HepG2 (cell line): ENCODE results near the gene TUBA4A. TPM values are rescaled to one million over a fixed set of nuclear protein-coding genes. Genes with fewer than 3 reads are reported as not detected.
A peak's percentile ranks its signal among the peaks of the same experiment; 100 is the strongest.

Experiments used
- ATAC-seq: fragments of 200-7000 bp; cut with Tn5 transposase; 3 replicates; pipeline ENCODE4 v1.9.1; 2020; ENCODE audit warnings: mild to moderate bottlenecking, moderate library complexity
- BruUV-seq: library from RNA; stranded (reverse); fragments of 400-500 nt; replicated peaks from 2 replicates; lab custom pipeline; 2021; lab: Mats Ljungman, UMichigan
- CTCF ChIA-PET: fragments of 300-600 bp; formaldehyde crosslinking; extraction: SDS; loops from one replicate; lab custom pipeline; 2021; ENCODE audit warnings: low total read pairs, inconsistent platforms, low intra/inter-chr PET ratio; lab: Yijun Ruan, JAX
- POLR2A ChIA-PET: fragments of 350-600 bp; sonication (Branson Sonifier 250); formaldehyde crosslinking; loops from one replicate; lab custom pipeline; 2020; ENCODE audit warnings: antibody characterized with exemption, inconsistent platforms; lab: Yijun Ruan, JAX
- DNase-seq: peaks from one replicate; pipeline ENCODE4 v3.0.0-alpha.2; 2015; ENCODE audit warnings: low spot score
- FAIRE-seq: peaks from 3 replicates; lab custom pipeline; 2011; peaks lifted over from hg19 to GRCh38; lab: Jason Lieb, UNC
- H2AFZ ChIP-seq: one replicate; pipeline ENCODE4 v1.6.1; 2011; ENCODE audit warnings: low read length, inconsistent platforms
- H3K27ac ChIP-seq: fragments of 300-600 bp; 3 replicates; pipeline ENCODE4 v1.8.0; 2011; ENCODE audit warnings: mixed run types, mild to moderate bottlenecking, mixed read lengths, low read length, inconsistent platforms; ENCODE audit not compliant: insufficient read depth; ENCODE audit errors: extremely low read length
- H3K27me3 ChIP-seq, 2 experiments: fragments of 200-600 bp in 1 of 2; 2 replicates in 1 of 2; 3 replicates in 1 of 2; pipeline versions ENCODE4 v1.6.0 to v1.8.0; 2011; ENCODE audit warnings: low read length in 2 of 2, mild to moderate bottlenecking in 2 of 2, moderate library complexity in 2 of 2, inconsistent platforms in 1 of 2; ENCODE audit not compliant: insufficient read depth in 2 of 2, control insufficient read depth in 1 of 2
- H3K36me3 ChIP-seq, 2 experiments: fragments of 200-600 bp in 1 of 2; replicated peaks in 1 of 2; 2 replicates in 1 of 2; 3 replicates in 1 of 2; pipeline versions ENCODE4 v1.5.1 to v1.8.0; 2011; ENCODE audit warnings: low read length in 2 of 2, inconsistent platforms in 1 of 2; ENCODE audit not compliant: insufficient read depth in 2 of 2, control insufficient read depth in 1 of 2
- H3K4me1 ChIP-seq: 2 replicates; pipeline ENCODE4 v1.5.1; 2012; ENCODE audit warnings: low read length, inconsistent platforms; ENCODE audit not compliant: insufficient read depth
- H3K4me2 ChIP-seq: 2 replicates; pipeline ENCODE4 v1.6.0; 2011; ENCODE audit warnings: low read depth, low read length, inconsistent platforms
- H3K4me3 ChIP-seq, 3 experiments: fragments of 200-600 bp in 1 of 3; sonication (generic), shearing (Covaris generic) in 1 of 3; replicated peaks in 1 of 3; 2 replicates each; pipeline ENCODE4 v1.5.1; 2011 to 2016; ENCODE audit warnings: low read length in 3 of 3, inconsistent platforms in 2 of 3, low read depth in 2 of 3, mild to moderate bottlenecking in 2 of 3, control low read depth in 1 of 3, mixed read lengths in 1 of 3; ENCODE audit not compliant: insufficient read depth in 1 of 3
- H3K79me2 ChIP-seq: one replicate; pipeline ENCODE4 v1.6.1; 2011; ENCODE audit warnings: low read length, inconsistent platforms; ENCODE audit not compliant: insufficient read depth
- H3K9ac ChIP-seq: 2 replicates; pipeline ENCODE4 v1.6.0; 2011; ENCODE audit warnings: mild to moderate bottlenecking, low read depth, low read length, inconsistent platforms; ENCODE audit not compliant: insufficient read depth
- H3K9me3 ChIP-seq: 2 replicates; pipeline ENCODE4 v1.5.1; 2012; ENCODE audit warnings: mild to moderate bottlenecking, low read length
- H4K20me1 ChIP-seq: 2 replicates; pipeline ENCODE4 v1.6.0; 2011; ENCODE audit warnings: inconsistent platforms, mild to moderate bottlenecking, low read length, moderate library complexity; ENCODE audit not compliant: insufficient read depth
- AFF4 ChIP-seq: sonication (generic); formaldehyde crosslinking; IDR thresholded peaks from 2 replicates; pipeline ENCODE4 v1.4.0; 2020; ENCODE audit warnings: missing genetic modification reagents
- AGO2 ChIP-seq: fragments of 200-400 bp; formaldehyde crosslinking; optimal IDR thresholded peaks from 2 replicates; pipeline ENCODE3; 2017; ENCODE audit warnings: mild to moderate bottlenecking, low read depth, low read length, moderate library complexity
- CENPT ChIP-seq: sonication (generic); formaldehyde crosslinking; IDR thresholded peaks from 2 replicates; pipeline ENCODE4 v1.8.0; 2022; ENCODE audit warnings: low read depth, mild to moderate bottlenecking, moderate library complexity, missing genetic modification reagents
- ELF1 ChIP-seq: sonication (generic); formaldehyde crosslinking; IDR thresholded peaks from 2 replicates; pipeline ENCODE4 v1.4.0; 2020; ENCODE audit warnings: missing genetic modification reagents
- FOSL1 ChIP-seq: sonication (generic); formaldehyde crosslinking; IDR thresholded peaks from 2 replicates; pipeline ENCODE4 v1.9.0; 2021; ENCODE audit warnings: missing genetic modification reagents, borderline replicate concordance
- SIN3A ChIP-seq: IDR thresholded peaks from 2 replicates; pipeline ENCODE4 v1.6.1; 2011; ENCODE audit warnings: low read depth, mild to moderate bottlenecking, control low read depth, low read length, borderline replicate concordance
- ZNF20 ChIP-seq: sonication (generic); formaldehyde crosslinking; IDR thresholded peaks from 2 replicates; pipeline ENCODE4 v1.4.0; 2020; ENCODE audit warnings: mild to moderate bottlenecking, moderate library complexity, missing genetic modification reagents
- ZNF746 ChIP-seq: sonication (generic); formaldehyde crosslinking; IDR thresholded peaks from 2 replicates; pipeline ENCODE4 v1.8.0; 2022; ENCODE audit warnings: mild to moderate bottlenecking, missing genetic modification reagents
- ZNF879 ChIP-seq: sonication (generic); formaldehyde crosslinking; IDR thresholded peaks from 2 replicates; pipeline ENCODE4 v1.8.1; 2023; ENCODE audit warnings: missing genetic modification reagents
- WGBS: methylation state at CpG from one replicate; pipeline ENCODE4 v1.1.6; 2017; ENCODE audit warnings: low lambda C conversion rate; 5-methylcytosine and 5-hydroxymethylcytosine counted together
- in situ Hi-C: cut with HindIII; loops from 2 replicates; pipeline ENCODE4 v1.10.0; 2017; ENCODE audit warnings: low pct_unique_long_range_greater_than_20kb; ENCODE audit not compliant: extremely low pct_ligation_motif_present
- intact Hi-C: fragments of 100-400 bp; cut with micrococcal nuclease; formaldehyde crosslinking; loops from one replicate; pipeline ENCODE4 v1.10.0; 2022; ENCODE audit not compliant: unreplicated experiment
- polyA plus RNA-seq, 8 experiments: library from polyadenylated mRNA; depleted of rRNA in 3 of 8; stranded (reverse) in 7 of 8; unstranded in 1 of 8; fragments of >200 nt; fragmentation: Illumina TruSeq in 4 of 8; extraction: Trizol in 4 of 8; gene quantifications; 2 replicates each; pipeline versions ENCODE4 v1.2.1 to v1.2.3, GENCODE V29; 2011 to 2016; ENCODE audit warnings: low read depth in 4 of 8, missing spikeins in 1 of 8, mixed read lengths in 1 of 8; ENCODE audit not compliant: insufficient read depth in 1 of 8
- total RNA-seq, 5 experiments: library from RNA; depleted of rRNA; stranded (reverse); fragments of >200 nt; fragmentation: Illumina TruSeq; extraction: Trizol; gene quantifications; 2 replicates each; pipeline ENCODE4 v1.2.3, GENCODE V29; 2016; ENCODE audit warnings: low read depth in 1 of 5
- TF ChIP-seq, protein P1 (sequence below): sonication (generic); formaldehyde crosslinking; IDR thresholded peaks from 2 replicates; pipeline ENCODE4 v1.8.0; 2022; ENCODE audit warnings: mild to moderate bottlenecking, missing genetic modification reagents, borderline replicate concordance
- TF ChIP-seq, protein P2 (sequence below): sonication (generic); formaldehyde crosslinking; IDR thresholded peaks from 2 replicates; pipeline ENCODE4 v1.4.0; 2020; ENCODE audit warnings: mild to moderate bottlenecking, missing genetic modification reagents
- TF ChIP-seq, protein P3 (sequence below): sonication (generic); formaldehyde crosslinking; IDR thresholded peaks from 2 replicates; pipeline ENCODE4 v1.5.0; 2020; ENCODE audit warnings: missing genetic modification reagents

TUBA4A gene
- total and polyA plus RNA-seq, 2 of the 13 experiments (the other 11 are each of a cell fraction or from before 2014, with no cell fraction given): 1.3 to 12.7 TPM

GRCh38 chr2:219249203-219249980 is 4.3 kb downstream of the TUBA4A start:
- Histone ChIP-seq H2AFZ (no peak overlapping the region), H3K9ac (peak overlapping the region; percentile 80), H3K79me2 (peaks cover 14% of the 10 kb centered on the region), H4K20me1 (no peaks in the 10 kb centered on the region), H3K36me3 (peaks cover 1 to 13% of the 10 kb centered on the region in 2 experiments; a peak in 4 of 5 replicates), H3K9me3 (no peaks in the 10 kb centered on the region), H3K4me1 (peaks cover 82% of the 10 kb centered on the region), H3K4me3 (peak overlapping the region; percentile 24 to 61 (median 25)), H3K27me3 (peaks cover 0 to 11% of the 10 kb centered on the region in 2 experiments; a peak in 3 of 5 replicates), H3K4me2 (peak overlapping the region; percentile 94), H3K27ac (peak overlapping the region; percentile 91)
- CTCF ChIA-PET: interaction anchor here (1.6 kb wide), 1 partner anchor 45 kb away, joined by 5 read pairs; no protein-coding TSS in a partner anchor
- WGBS: 2% methylated on average over 6 of the region's 7 CpGs
- intact Hi-C loops (loop anchor here (1.0 to 2.0 kb wide), 2 partner anchors 30 to 45 kb away; partner anchors contain the start of gene DNAJB2), in situ Hi-C loops (no loop called here)
- POLR2A ChIA-PET: interaction anchor here (0.6 to 5.7 kb wide), 34 partner anchors 9 to 467 kb away, joined by 3 to 73 read pairs (median 5); partner anchors contain the start of genes ABCB6, ANKZF1, ATG9A and CNPPD1
- BruUV-seq: no TSS peak
- DNase-seq: peak; percentile 96
- peak; percentile 85 for ATAC-seq
- peak; percentile 100 for FAIRE-seq
- no peak; the same call in 1 of the 2 replicates for TF ChIP-seq AFF4 (CRISPR knock-in tag)
- no peak for TF ChIP-seq CENPT (CRISPR knock-in tag)
- no peak for TF ChIP-seq ZNF20
- TF ChIP-seq, protein P1, sequence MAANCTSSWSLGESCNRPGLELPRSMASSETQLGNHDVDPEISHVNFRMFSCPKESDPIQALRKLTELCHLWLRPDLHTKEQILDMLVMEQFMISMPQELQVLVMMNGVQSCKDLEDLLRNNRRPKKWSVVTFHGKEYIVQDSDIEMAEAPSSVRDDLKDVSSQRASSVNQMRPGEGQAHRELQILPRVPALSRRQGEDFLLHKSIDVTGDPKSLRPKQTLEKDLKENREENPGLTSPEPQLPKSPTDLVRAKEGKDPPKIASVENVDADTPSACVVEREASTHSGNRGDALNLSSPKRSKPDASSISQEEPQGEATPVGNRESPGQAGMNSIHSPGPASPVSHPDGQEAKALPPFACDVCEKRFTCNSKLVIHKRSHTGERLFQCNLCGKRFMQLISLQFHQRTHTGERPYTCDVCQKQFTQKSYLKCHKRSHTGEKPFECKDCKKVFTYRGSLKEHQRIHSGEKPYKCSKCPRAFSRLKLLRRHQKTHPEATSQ (CRISPR knock-in tag): 0 out of 2 replicates have a peak, but pooled peaks have one; percentile 34
- TF ChIP-seq, protein P2, sequence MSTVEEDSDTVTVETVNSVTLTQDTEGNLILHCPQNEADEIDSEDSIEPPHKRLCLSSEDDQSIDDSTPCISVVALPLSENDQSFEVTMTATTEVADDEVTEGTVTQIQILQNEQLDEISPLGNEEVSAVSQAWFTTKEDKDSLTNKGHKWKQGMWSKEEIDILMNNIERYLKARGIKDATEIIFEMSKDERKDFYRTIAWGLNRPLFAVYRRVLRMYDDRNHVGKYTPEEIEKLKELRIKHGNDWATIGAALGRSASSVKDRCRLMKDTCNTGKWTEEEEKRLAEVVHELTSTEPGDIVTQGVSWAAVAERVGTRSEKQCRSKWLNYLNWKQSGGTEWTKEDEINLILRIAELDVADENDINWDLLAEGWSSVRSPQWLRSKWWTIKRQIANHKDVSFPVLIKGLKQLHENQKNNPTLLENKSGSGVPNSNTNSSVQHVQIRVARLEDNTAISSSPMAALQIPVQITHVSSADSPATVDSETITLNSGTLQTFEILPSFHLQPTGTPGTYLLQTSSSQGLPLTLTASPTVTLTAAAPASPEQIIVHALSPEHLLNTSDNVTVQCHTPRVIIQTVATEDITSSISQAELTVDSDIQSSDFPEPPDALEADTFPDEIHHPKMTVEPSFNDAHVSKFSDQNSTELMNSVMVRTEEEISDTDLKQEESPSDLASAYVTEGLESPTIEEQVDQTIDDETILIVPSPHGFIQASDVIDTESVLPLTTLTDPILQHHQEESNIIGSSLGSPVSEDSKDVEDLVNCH (CRISPR knock-in tag): 0 out of 2 replicates have a peak, but pooled peaks have one; percentile 18
- peak; percentile 80; the same call in 1 of the 2 replicates for TF ChIP-seq ZNF746 (CRISPR knock-in tag)
- TF ChIP-seq, protein P3, sequence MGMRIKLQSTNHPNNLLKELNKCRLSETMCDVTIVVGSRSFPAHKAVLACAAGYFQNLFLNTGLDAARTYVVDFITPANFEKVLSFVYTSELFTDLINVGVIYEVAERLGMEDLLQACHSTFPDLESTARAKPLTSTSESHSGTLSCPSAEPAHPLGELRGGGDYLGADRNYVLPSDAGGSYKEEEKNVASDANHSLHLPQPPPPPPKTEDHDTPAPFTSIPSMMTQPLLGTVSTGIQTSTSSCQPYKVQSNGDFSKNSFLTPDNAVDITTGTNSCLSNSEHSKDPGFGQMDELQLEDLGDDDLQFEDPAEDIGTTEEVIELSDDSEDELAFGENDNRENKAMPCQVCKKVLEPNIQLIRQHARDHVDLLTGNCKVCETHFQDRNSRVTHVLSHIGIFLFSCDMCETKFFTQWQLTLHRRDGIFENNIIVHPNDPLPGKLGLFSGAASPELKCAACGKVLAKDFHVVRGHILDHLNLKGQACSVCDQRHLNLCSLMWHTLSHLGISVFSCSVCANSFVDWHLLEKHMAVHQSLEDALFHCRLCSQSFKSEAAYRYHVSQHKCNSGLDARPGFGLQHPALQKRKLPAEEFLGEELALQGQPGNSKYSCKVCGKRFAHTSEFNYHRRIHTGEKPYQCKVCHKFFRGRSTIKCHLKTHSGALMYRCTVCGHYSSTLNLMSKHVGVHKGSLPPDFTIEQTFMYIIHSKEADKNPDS: peak; percentile 77; the same call in 1 of the 2 replicates
- TF ChIP-seq SIN3A: peak; percentile 60
- TF ChIP-seq AGO2: no peak
- TF ChIP-seq ELF1 (CRISPR knock-in tag): peak; percentile 94
- TF ChIP-seq ZNF879 (CRISPR knock-in tag): no peak
- no peak for TF ChIP-seq FOSL1 (CRISPR knock-in tag)
